DND-41 (cell line): ENCODE measurements around the gene SRL.
"Not testable (repeated sequence)": the region's sequence is repeated elsewhere in the genome, so short reads cannot be mapped to it uniquely, and the experiment has no call there.

ENCODE experiments used
- ATAC-seq: fragments of 200-7000 bp; cut with Tn5 transposase; 3 replicates; pipeline ENCODE4 v1.9.1; 2021; ENCODE audit warnings: low read depth; ENCODE audit not compliant: insufficient read depth
- DNase-seq: peaks from one replicate; pipeline ENCODE4 v3.0.0-alpha.2; 2020
- H2AFZ ChIP-seq: 2 replicates; pipeline ENCODE4 v1.6.0; 2012; ENCODE audit warnings: low read depth, low read length
- H3K27ac ChIP-seq: 2 replicates; pipeline ENCODE4 v1.5.1; 2012; ENCODE audit warnings: low read length, inconsistent platforms
- H3K27me3 ChIP-seq: fragments of 200-600 bp; sonication (generic); 2 replicates; pipeline ENCODE4 v1.6.0; 2012; ENCODE audit warnings: low read length, mild to moderate bottlenecking, inconsistent platforms; ENCODE audit not compliant: insufficient read depth, poor library complexity
- H3K36me3 ChIP-seq: 2 replicates; pipeline ENCODE4 v1.5.1; 2012; ENCODE audit warnings: low read length, inconsistent platforms; ENCODE audit not compliant: insufficient read depth
- H3K4me1 ChIP-seq: 2 replicates; pipeline ENCODE4 v1.5.1; 2012; ENCODE audit warnings: mild to moderate bottlenecking, low read length; ENCODE audit not compliant: insufficient read depth
- H3K4me2 ChIP-seq: 2 replicates; pipeline ENCODE4 v1.6.0; 2012; ENCODE audit warnings: mild to moderate bottlenecking, moderate library complexity, low read length, inconsistent platforms; ENCODE audit not compliant: insufficient read depth
- H3K4me3 ChIP-seq, 2 experiments: fragments of 200-600 bp in 1 of 2; shearing (Covaris generic) in 1 of 2; 2 replicates each; pipeline ENCODE4 v1.5.1; 2012 to 2016; ENCODE audit warnings: inconsistent platforms in 2 of 2, low read length in 2 of 2, mild to moderate bottlenecking in 2 of 2, low read depth in 1 of 2, moderate library complexity in 1 of 2
- H3K79me2 ChIP-seq: 2 replicates; pipeline ENCODE4 v1.6.0; 2012; ENCODE audit warnings: low read length, inconsistent platforms; ENCODE audit not compliant: insufficient read depth
- H3K9ac ChIP-seq: 2 replicates; pipeline ENCODE4 v1.6.0; 2012; ENCODE audit warnings: low read depth, mild to moderate bottlenecking, inconsistent platforms, low read length, moderate library complexity
- H3K9me3 ChIP-seq: 2 replicates; pipeline ENCODE4 v1.5.1; 2012; ENCODE audit warnings: low read length, moderate library complexity, mild to moderate bottlenecking, inconsistent platforms; ENCODE audit not compliant: insufficient read depth, severe bottlenecking
- H4K20me1 ChIP-seq: 2 replicates; pipeline ENCODE4 v1.6.0; 2012; ENCODE audit warnings: low read length; ENCODE audit not compliant: insufficient read depth
- EZH2 ChIP-seq: IDR thresholded peaks from 3 replicates; pipeline ENCODE4 v1.6.1; 2012; ENCODE audit warnings: borderline replicate concordance, low read depth, mild to moderate bottlenecking, moderate library complexity, low read length, inconsistent platforms; ENCODE audit not compliant: severe bottlenecking
- TF ChIP-seq, protein P1 (sequence below): IDR thresholded peaks from 2 replicates; pipeline ENCODE4 v1.5.1; 2012; ENCODE audit warnings: borderline replicate concordance, low read length, moderate library complexity, mild to moderate bottlenecking; ENCODE audit not compliant: poor library complexity, severe bottlenecking; ENCODE audit errors: extremely low read depth

The SRL gene

DNA sequence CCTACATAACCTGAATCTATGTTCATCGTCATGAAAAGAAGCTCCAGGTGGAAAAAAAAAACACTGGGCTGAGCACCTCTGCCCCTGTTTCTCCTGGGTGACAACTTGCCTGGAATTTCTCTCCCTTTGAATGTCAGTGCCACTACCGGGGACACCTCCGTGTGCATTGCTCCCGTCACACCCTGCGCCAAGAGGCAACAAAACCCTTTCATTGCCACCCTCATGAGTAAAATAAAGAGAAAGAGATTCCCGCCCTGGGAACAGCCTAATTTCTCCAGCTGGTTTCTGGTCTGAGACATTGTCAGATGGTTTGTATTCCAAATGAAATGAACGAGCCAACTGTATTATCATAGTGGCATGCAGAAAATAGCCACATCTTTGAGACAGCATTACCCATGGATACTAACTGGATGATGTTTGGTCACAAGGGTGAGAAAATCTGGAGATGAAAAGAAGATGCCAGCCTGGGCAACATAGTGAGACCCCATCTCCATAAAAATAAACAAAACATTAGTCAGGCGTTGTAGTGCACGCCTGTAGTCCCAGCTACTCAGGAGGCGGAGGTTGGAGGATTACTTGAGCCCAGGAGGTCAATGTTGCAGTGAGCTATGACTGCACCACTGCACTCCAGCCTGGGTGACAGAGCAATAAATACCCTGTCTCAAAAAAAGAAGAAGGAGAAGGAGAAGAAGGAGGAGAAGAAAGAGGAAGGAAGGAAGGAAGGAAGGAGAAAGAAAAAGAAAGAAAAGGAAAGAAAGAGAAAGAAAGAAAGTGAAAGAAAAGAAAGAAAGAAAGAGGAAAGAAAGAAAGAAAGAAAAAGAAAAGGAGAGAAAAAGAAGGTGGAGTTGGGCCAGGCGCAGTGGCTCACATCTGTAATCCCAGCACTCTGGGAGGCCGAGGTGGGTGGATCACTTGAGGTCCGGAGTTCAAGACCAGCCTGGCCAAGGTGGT is 83.5 kb downstream of the SRL start:
- Histone ChIP-seq H4K20me1 (no peaks in the 10 kb centered on the region), H3K27me3 (peaks cover 3% of the 10 kb centered on the region), H3K4me3 (no peak overlapping the region), H3K27ac (no peak overlapping the region), H3K36me3 (no peaks in the 10 kb centered on the region), H2AFZ (no peak overlapping the region), H3K4me1 (no peaks in the 10 kb centered on the region), H3K9ac (no peak overlapping the region), H3K79me2 (no peaks in the 10 kb centered on the region), H3K9me3 (no peaks in the 10 kb centered on the region), H3K4me2 (no peak overlapping the region)
- TF ChIP-seq EZH2 = no peak
- TF ChIP-seq, protein P1, sequence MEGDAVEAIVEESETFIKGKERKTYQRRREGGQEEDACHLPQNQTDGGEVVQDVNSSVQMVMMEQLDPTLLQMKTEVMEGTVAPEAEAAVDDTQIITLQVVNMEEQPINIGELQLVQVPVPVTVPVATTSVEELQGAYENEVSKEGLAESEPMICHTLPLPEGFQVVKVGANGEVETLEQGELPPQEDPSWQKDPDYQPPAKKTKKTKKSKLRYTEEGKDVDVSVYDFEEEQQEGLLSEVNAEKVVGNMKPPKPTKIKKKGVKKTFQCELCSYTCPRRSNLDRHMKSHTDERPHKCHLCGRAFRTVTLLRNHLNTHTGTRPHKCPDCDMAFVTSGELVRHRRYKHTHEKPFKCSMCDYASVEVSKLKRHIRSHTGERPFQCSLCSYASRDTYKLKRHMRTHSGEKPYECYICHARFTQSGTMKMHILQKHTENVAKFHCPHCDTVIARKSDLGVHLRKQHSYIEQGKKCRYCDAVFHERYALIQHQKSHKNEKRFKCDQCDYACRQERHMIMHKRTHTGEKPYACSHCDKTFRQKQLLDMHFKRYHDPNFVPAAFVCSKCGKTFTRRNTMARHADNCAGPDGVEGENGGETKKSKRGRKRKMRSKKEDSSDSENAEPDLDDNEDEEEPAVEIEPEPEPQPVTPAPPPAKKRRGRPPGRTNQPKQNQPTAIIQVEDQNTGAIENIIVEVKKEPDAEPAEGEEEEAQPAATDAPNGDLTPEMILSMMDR = no peak
- ATAC-seq (no peak), DNase-seq (no peak)

DNA sequence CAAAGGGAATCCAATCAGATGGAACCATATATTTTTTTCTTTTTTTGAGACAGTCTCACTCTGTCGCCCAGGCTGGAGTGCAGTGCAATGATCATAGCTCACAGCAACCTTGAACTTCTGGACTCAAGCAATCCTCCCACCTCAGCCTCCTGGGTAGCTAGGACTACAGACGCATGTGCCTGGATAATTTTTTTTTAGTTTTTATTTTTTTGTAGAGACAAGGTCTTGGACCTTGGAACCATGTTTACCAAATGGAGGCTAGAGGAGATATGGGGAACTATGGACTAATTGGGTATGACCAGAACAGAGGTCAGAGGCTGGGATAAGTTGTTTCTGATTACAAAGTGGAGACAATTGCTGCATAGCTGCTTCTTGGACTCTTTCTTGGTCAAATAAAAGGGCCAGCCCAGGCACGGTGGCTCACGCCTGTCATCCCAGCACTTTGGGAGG is 84.5 kb downstream of the SRL start:
- H3K4me2 ChIP-seq = no peak overlapping the region
- no peak overlapping the region for H3K27ac ChIP-seq
- DNase-seq (no peak), ATAC-seq (no peak)
- TF ChIP-seq EZH2 = no peak
- TF ChIP-seq, protein P1 = no peak
- no peak overlapping the region for H3K9ac ChIP-seq
- no peaks in the 10 kb centered on the region for H3K79me2 ChIP-seq
- no peaks in the 10 kb centered on the region for H4K20me1 ChIP-seq
- no peaks in the 10 kb centered on the region for H3K9me3 ChIP-seq
- H3K36me3 ChIP-seq = no peaks in the 10 kb centered on the region
- H3K4me1 ChIP-seq = no peaks in the 10 kb centered on the region
- no peak overlapping the region for H2AFZ ChIP-seq
- H3K27me3 ChIP-seq = peaks cover 3% of the 10 kb centered on the region
- H3K4me3 ChIP-seq = no peak overlapping the region

DNA sequence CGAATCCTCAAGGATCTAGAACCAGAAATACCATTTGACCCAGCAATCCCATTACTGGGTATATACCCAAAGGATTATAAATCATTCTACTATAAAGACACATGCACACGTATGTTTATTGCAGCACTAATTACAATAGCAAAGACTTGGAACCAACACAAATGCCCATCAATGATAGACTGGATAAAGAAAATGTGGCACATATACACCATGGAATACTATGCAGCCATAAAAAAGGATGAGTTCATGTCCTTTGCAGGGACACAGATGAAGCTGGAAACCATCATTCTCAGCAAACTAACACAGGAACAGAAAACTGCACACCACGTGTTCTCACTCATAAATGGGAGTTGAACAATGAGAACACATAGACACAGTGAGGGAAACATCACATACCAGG is 85.4 kb downstream of the SRL start:
- not testable (repeated sequence) for DNase-seq, H3K9ac ChIP-seq, H3K79me2 ChIP-seq, H3K27me3 ChIP-seq, H4K20me1 ChIP-seq, H3K27ac ChIP-seq, H3K9me3 ChIP-seq, H3K4me3 ChIP-seq, H2AFZ ChIP-seq, H3K4me1 ChIP-seq, H3K36me3 ChIP-seq, H3K4me2 ChIP-seq, ATAC-seq

DNA sequence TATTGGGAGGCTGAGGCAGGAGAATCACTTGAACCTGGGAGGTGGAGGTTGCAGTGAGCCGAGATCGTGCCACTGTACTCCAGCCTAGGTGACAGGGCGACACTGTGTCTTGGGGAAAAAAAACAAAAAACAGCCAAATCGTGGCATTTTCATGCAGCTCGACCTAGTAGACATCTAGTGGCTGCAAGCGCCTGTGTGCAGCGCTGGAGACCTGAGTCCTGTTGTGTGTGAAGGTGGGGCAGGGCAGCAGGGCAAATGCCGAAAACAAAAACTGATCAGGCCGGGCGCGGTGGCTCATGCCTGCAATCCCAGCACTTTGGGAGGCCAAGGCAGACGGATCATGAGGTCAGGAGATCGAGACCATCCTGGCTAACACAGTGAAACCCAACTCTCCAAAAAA is 88.5 kb downstream of the SRL start:
- not testable (repeated sequence) for H3K9me3 ChIP-seq, H3K4me1 ChIP-seq, DNase-seq, H4K20me1 ChIP-seq, H3K4me3 ChIP-seq, H3K27me3 ChIP-seq, H3K27ac ChIP-seq, H2AFZ ChIP-seq, H3K4me2 ChIP-seq, H3K9ac ChIP-seq, H3K79me2 ChIP-seq, ATAC-seq, H3K36me3 ChIP-seq
